Heart left ventricle (tissue), 16 donors: ENCODE measurements around the gene EGFL6. TPM values are rescaled to one million over a fixed set of nuclear protein-coding genes. Genes with fewer than 3 reads are reported as not detected.

ENCODE experiments used
- ATAC-seq, 4 donors: fragments of 200-7000 bp; cut with Tn5 transposase; one replicate each; pipeline ENCODE4 v1.9.1; 2020 to 2022; ENCODE audit warnings: moderate library complexity in 4 of 4, mild to moderate bottlenecking in 3 of 4, moderate number of reproducible peaks in 1 of 4
- DNase-seq, 5 donors: peaks; one replicate each; pipeline ENCODE4 v3.0.0-alpha.2; 2020
- H3K27ac ChIP-seq, 12 donors: fragments of 200-600 bp; sonication (generic) in 4 of 12; one replicate each; pipeline versions ENCODE4 v1.5.0 to v1.8.0; 2016 to 2022; ENCODE audit warnings: mild to moderate bottlenecking in 2 of 12
- H3K27me3 ChIP-seq, 9 donors: fragments of 200-600 bp; sonication (generic) in 2 of 9; one replicate each; pipeline versions ENCODE4 v1.5.1 to v1.8.0; 2016 to 2022; ENCODE audit warnings: mild to moderate bottlenecking in 3 of 9
- H3K36me3 ChIP-seq, 9 donors: fragments of 200-600 bp; sonication (generic) in 2 of 9; one replicate each; pipeline versions ENCODE4 v1.5.0 to v1.8.0; 2018 to 2022; ENCODE audit warnings: mild to moderate bottlenecking in 2 of 9
- H3K4me1 ChIP-seq, 12 donors: fragments of 200-600 bp; sonication (generic) in 4 of 12; one replicate each; pipeline versions ENCODE4 v1.5.0 to v1.8.0; 2016 to 2022; ENCODE audit warnings: mild to moderate bottlenecking in 3 of 12
- H3K4me3 ChIP-seq, 12 donors: fragments of 200-600 bp; sonication (generic) in 4 of 12; one replicate each; pipeline versions ENCODE4 v1.5.0 to v1.8.0; 2017 to 2022; ENCODE audit warnings: mild to moderate bottlenecking in 9 of 12, moderate library complexity in 4 of 12
- H3K9me3 ChIP-seq, 12 donors: fragments of 200-600 bp; sonication (generic) in 4 of 12; one replicate each; pipeline versions ENCODE4 v1.5.0 to v1.8.0; 2016 to 2022; ENCODE audit warnings: mild to moderate bottlenecking in 1 of 12
- CTCF ChIP-seq, 12 donors: fragments of 200-600 bp; sonication (generic) in 4 of 12; IDR thresholded peaks; one replicate each; pipeline versions ENCODE4 v1.5.0 to v1.8.0; 2018 to 2022; ENCODE audit warnings: antibody characterized with exemption in 12 of 12, mild to moderate bottlenecking in 5 of 12
- POLR2A ChIP-seq, 2 donors: fragments of 450-650 bp; IDR thresholded peaks; one replicate each; pipeline ENCODE4 v1.6.1; 2017; ENCODE audit warnings: antibody characterized with exemption in 2 of 2, mild to moderate bottlenecking in 2 of 2, moderate library complexity in 2 of 2
- WGBS, 4 donors: extraction: QIAGEN DNeasy Blood & Tissue Kit in 2 of 4; methylation state at CpG; one replicate each; pipeline versions ENCODE4 v1.1.5 to v1.1.7; 2013 to 2018; 5-methylcytosine and 5-hydroxymethylcytosine counted together
- intact Hi-C, 10 donors: fragments of 100-400 bp; cut with DNase I; formaldehyde crosslinking; loops; one replicate each; pipeline versions ENCODE4 v1.11.1 to v1.14.2; 2022
- polyA plus RNA-seq, 2 donors: library from polyadenylated mRNA; stranded (reverse); fragments of 200-250 nt; gene quantifications; one replicate each; pipeline ENCODE4 v1.2.3, GENCODE V29; 2013
- total RNA-seq, 9 donors: library from RNA; depleted of rRNA in 2 of 9; stranded (reverse); fragments of >200 nt in 2 of 9; fragmentation: NEBNext Ultra II Directional in 3 of 9; extraction: Animal tissue kit (Norgen Biotek cat#: 25700) in 3 of 9; gene quantifications; one replicate each; pipeline versions ENCODE4 v1.1.0 to v1.2.4, GENCODE V29; 2016 to 2023
- donor health status: ischemic (EF 13 %, LVEDD 7.1; RV severe dilation, severe dysfunction).
- donor health status: healthy with polysubstance abuse.
- donor health status: DM: no; HTN: yes; CAD: no.
- donor health status: DM: no; HTN: no; CAD: no.
- donor health status: ischemic (EF 25% LVEDD 6.9; RV normal size, moderate dysfunction).
- donor health status: ischemic (EF 25% LVEDD 5.7; RV mildly dilated, moderate dysfunction).
- donor health status: healthy.
- donor health status: DM: yes; HTN: yes; CAD: no.
- donor health status: ischemic (EF 35%, LVEDD 5.7; RV mildly dilated, moderate dysfunction).
- donor health status: nonischemic (EF 11% LVEDD 7.7; RV severe dilation, severe dysfunction).
- donor health status: DM: yes; HTN: yes; CAD: no.
- donor health status: PGD.
- donor health status: ischemic (EF 29% LVEDD 5.4; RV normal size, mild dysfunction).
- donor health status: nonischemic (EF 23%, LVEDD 6.1; RV moderate dilation, normal function).

Gene EGFL6
- total and polyA plus RNA-seq, 11 donors = 2.4 TPM; not detected in 10

DNA sequence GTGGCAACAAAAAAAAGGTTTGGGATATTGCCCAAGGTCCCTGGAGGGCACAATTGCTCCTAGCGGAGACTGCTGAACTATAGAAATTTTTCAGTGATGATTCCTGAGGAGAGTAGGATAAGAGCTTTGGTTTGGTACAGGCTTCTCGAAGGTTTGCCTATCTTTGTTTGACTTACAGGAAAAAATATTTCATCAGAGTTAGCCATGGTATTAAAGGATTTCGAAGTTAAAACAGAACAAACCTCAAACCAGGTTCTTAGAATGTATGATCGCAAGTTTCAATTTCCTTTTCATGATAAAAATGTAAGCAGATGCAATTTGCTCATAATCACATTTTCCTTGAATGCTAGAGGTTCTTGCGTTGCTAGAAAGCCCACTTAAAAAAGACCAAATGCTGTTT, 1.7 kb downstream of the EGFL6 start:
- no peak for TF ChIP-seq POLR2A (IDR thresholded peaks at IDR 0.05)
- TF ChIP-seq CTCF (IDR thresholded peaks at IDR 0.05) = no peak

GRCh38 chrX:13574600-13574999, 5.2 kb downstream of the EGFL6 start:
- Histone ChIP-seq H3K27ac (no peak overlapping the region), H3K36me3 (no peaks in the 10 kb centered on the region), H3K4me3 (no peak overlapping the region), H3K9me3 (peaks cover 0 to 3% (median 0%) of the 10 kb centered on the region in 12 donors), H3K27me3 (peaks cover 0 to 47% (median 3%) of the 10 kb centered on the region in 9 donors), H3K4me1 (peaks cover 0 to 5% (median 0%) of the 10 kb centered on the region in 12 donors)
- intact Hi-C loops = no loop called here
- no peak for DNase-seq
- WGBS, 4 donors = 63 to 84% (median 76%) methylated on average over 1 of the region's 1 CpG
- TF ChIP-seq POLR2A (IDR thresholded peaks at IDR 0.05) = no peak
- ATAC-seq = no peak

More for the DNA sequence above, 1.7 kb downstream of the EGFL6 start:
- 67 to 82% (median 71%) methylated on average over 5 of the region's 5 CpGs for WGBS, 4 donors
- Histone ChIP-seq H3K4me3 (no peak overlapping the region), H3K9me3 (no peaks in the 10 kb centered on the region), H3K27ac (no peak overlapping the region), H3K27me3 (peaks cover 0 to 77% (median 6%) of the 10 kb centered on the region in 9 donors), H3K4me1 (peaks cover 0 to 8% (median 0%) of the 10 kb centered on the region in 12 donors), H3K36me3 (no peaks in the 10 kb centered on the region)
- DNase-seq (no peak), ATAC-seq (no peak)
- intact Hi-C loops = no loop called here

DNA sequence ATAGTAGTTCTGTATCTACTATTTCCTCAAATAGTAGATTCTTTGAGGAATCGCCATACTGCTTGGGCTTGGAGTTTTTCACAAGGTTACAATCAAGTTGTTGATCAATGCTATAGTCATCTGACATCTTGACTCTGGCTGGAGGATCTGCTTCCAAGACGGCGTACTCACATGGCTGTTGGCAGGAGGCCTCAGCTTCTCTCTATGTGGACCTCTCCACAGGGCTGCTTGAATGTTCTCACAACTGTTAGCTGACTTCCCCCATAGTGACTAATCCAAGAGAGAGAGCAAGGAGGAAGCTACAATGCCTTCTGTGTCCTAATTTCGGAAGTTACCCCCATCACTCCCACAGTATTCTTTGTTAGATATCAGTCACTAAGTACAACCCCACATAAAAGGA, 10.3 kb downstream of the EGFL6 start:
- WGBS, 4 donors = 83 to 93% (median 89%) methylated on average over 4 of the region's 4 CpGs

DNA sequence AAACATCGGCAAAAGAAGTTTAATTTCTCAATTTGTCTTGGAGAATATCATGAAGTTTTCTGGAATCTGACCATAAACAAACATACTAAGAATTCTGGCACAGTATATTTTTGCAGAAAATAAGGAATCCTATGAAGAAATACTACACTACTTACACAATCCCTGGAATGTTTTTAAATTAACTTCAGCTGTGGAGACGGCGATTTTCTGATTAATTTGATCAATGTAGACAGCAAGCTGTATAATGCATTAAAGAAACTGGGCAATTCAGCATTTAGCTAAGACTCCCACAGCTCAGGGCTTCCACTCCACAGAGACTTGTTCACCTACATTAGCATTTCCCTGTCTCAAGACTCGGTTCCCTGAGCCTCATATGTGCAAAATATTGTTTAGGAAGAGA, 12.2 kb downstream of the EGFL6 start:
- no peaks in the 10 kb centered on the region for H3K4me1 ChIP-seq
- intact Hi-C loops = no loop called here

More for the DNA sequence above, 10.3 kb downstream of the EGFL6 start:
- peaks cover 0 to 3% (median 0%) of the 10 kb centered on the region in 12 donors for H3K9me3 ChIP-seq
- H3K4me1 ChIP-seq = no peaks in the 10 kb centered on the region
- no peak overlapping the region for H3K27ac ChIP-seq
- no peak for ATAC-seq
- intact Hi-C loops = no loop called here
- DNase-seq = no peak
- TF ChIP-seq POLR2A (IDR thresholded peaks at IDR 0.05) (no peak), CTCF (IDR thresholded peaks at IDR 0.05) (no peak)
- H3K4me3 ChIP-seq = no peak overlapping the region
- peaks cover 0 to 15% (median 0%) of the 10 kb centered on the region in 9 donors for H3K27me3 ChIP-seq
- no peaks in the 10 kb centered on the region for H3K36me3 ChIP-seq

More for the DNA sequence above, 12.2 kb downstream of the EGFL6 start:
- 66 to 74% (median 72%) methylated on average over 4 of the region's 4 CpGs for WGBS, 4 donors
- H3K36me3 ChIP-seq = no peaks in the 10 kb centered on the region
- peaks cover 0 to 5% (median 0%) of the 10 kb centered on the region in 12 donors for H3K9me3 ChIP-seq
- DNase-seq (no peak), ATAC-seq (no peak)
- H3K4me3 ChIP-seq = no peak overlapping the region
- TF ChIP-seq POLR2A (IDR thresholded peaks at IDR 0.05) (no peak), CTCF (IDR thresholded peaks at IDR 0.05) (no peak)
- peaks cover 0 to 14% (median 0%) of the 10 kb centered on the region in 9 donors for H3K27me3 ChIP-seq
- H3K27ac ChIP-seq = no peak overlapping the region
